Kidney (tissue), 14 donors: Measurements from ENCODE around the gene ATP5MC2. TPM values are rescaled to one million over a fixed set of nuclear protein-coding genes. Genes with fewer than 3 reads are reported as not detected.

Experiments used
- DNase-seq, 5 donors: peaks; one replicate each; pipeline ENCODE4 v3.0.0-alpha.2; 2013 to 2020
- FAIRE-seq: peaks from 2 replicates; lab custom pipeline; 2012; peaks lifted over from hg19 to GRCh38; lab: Jason Lieb, UNC
- H3K27ac ChIP-seq, 2 donors: one replicate each; pipeline ENCODE4 v1.7.0; 2013; ENCODE audit warnings: low read depth in 2 of 2, low read length in 2 of 2, inconsistent platforms in 1 of 2
- H3K27me3 ChIP-seq: one replicate; pipeline ENCODE4 v1.7.1; 2013; ENCODE audit warnings: low read length, inconsistent platforms; ENCODE audit not compliant: control insufficient read depth, insufficient read depth
- H3K36me3 ChIP-seq, 3 donors: one replicate each; pipeline versions ENCODE4 v1.7.0 to v1.7.1; 2013; ENCODE audit warnings: low read length in 3 of 3, control low read depth in 1 of 3, inconsistent platforms in 1 of 3; ENCODE audit not compliant: insufficient read depth in 3 of 3, control insufficient read depth in 2 of 3
- H3K4me1 ChIP-seq, 3 donors: one replicate each; pipeline versions ENCODE4 v1.7.0 to v1.7.1; 2013; ENCODE audit warnings: low read length in 3 of 3, inconsistent platforms in 1 of 3, low read depth in 1 of 3; ENCODE audit not compliant: control insufficient read depth in 2 of 3, insufficient read depth in 2 of 3
- H3K4me3 ChIP-seq, 3 donors: one replicate each; pipeline versions ENCODE4 v1.7.0 to v1.8.1; 2013; ENCODE audit warnings: low read length in 3 of 3, control low read depth in 1 of 3, inconsistent platforms in 1 of 3
- H3K9ac ChIP-seq, 3 donors: one replicate each; pipeline versions ENCODE4 v1.7.0 to v1.7.1; 2013; ENCODE audit warnings: low read length in 3 of 3, control low read depth in 1 of 3, inconsistent platforms in 1 of 3
- H3K9me3 ChIP-seq, 3 donors: one replicate each; pipeline versions ENCODE4 v1.7.0 to v1.7.1; 2013; ENCODE audit warnings: low read length in 3 of 3, control low read depth in 1 of 3, inconsistent platforms in 1 of 3; ENCODE audit not compliant: control insufficient read depth in 2 of 3, insufficient read depth in 1 of 3
- CTCF ChIP-seq: IDR thresholded peaks from 3 replicates; pipeline ENCODE4 v1.5.1; 2012; ENCODE audit warnings: mild to moderate bottlenecking, moderate library complexity, borderline replicate concordance; ENCODE audit not compliant: insufficient read depth; ENCODE audit errors: extremely low read depth
- intact Hi-C: fragments of 100-400 bp; cut with DNase I; formaldehyde crosslinking; loops from one replicate; pipeline ENCODE4 v1.11.1; 2022
- polyA plus RNA-seq: library from polyadenylated mRNA; stranded (reverse); fragments of 350-450 nt; fragmentation: Illumina TruSeq; extraction: RNeasy Lipid Tissue Mini Kit (QIAGEN cat#74804); gene quantifications from one replicate; pipeline ENCODE4 v1.2.3, GENCODE V29; 2014; ENCODE audit warnings: low read depth, low replicate concordance; ENCODE audit not compliant: insufficient read depth
- total RNA-seq: library from RNA; stranded (reverse); fragmentation: NEBNext Ultra II Directional; extraction: Animal tissue kit (Norgen Biotek cat#: 25700); gene quantifications from one replicate; pipeline ENCODE4 v1.2.1, GENCODE V29; 2021
- donor health status: control.
- donor health status: control.
- donor health status: control.
- donor health status: control.
- donor health status: control.
- donor health status: DM: yes; HTN: yes; CAD: no.
- donor health status: Normal renal cell carcinoma (clear cell type).

ATP5MC2 gene
- total and polyA plus RNA-seq, 2 donors from 2014 or later = 271 to 939 TPM

- H3K4me1 ChIP-seq = peaks cover 5 to 21% (median 17%) of the 10 kb centered on the region in 3 donors
- FAIRE-seq = no peak
- H3K9ac ChIP-seq = peak overlapping the region in 2 of 3 donors; percentile 56 to 78
- peak overlapping the region; percentile 78 to 88 (median 84) for H3K4me3 ChIP-seq
- H3K36me3 ChIP-seq = no peaks in the 10 kb centered on the region
- peak overlapping the region; percentile 18 to 65 for H3K27ac ChIP-seq
- intact Hi-C loops = no loop called here
- peak in 2 of 5 donors; percentile 51 to 82 for DNase-seq
- no peaks in the 10 kb centered on the region for H3K9me3 ChIP-seq
- no peak for TF ChIP-seq CTCF
- H3K27me3 ChIP-seq = no peaks in the 10 kb centered on the region
Measured at GRCh38 chr12:53623548-53624385, 52.1 kb downstream of the ATP5MC2 start.

DNA sequence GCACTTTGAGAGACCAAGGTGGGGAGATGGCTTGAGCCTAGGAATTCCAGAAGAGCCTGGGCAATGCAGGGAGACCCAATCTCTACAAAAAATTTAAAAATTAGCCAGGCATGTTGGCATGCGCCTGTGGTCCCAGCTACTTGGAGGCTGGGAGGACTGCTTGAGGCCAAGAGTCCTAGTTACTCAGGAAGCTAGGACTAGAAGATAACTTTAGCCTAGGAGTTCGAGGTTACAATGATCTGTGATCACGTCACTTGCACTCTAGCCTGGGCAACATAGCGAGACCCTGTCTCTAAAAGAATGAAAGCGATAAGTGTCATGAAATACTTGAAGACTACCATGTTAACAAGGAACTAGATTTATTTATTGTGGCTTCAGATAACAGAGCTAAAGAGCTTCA, 53.2 kb downstream of the ATP5MC2 start:
- intact Hi-C loops = no loop called here
- no peak overlapping the region for H3K27ac ChIP-seq
- no peak for FAIRE-seq

GRCh38 chr12:53618275-53618674, 57.6 kb downstream of the ATP5MC2 start:
- FAIRE-seq (no peak), DNase-seq (peak in 1 of 5 donors; percentile 10)
- H3K27me3 ChIP-seq = no peaks in the 10 kb centered on the region
- H3K9ac ChIP-seq = peak overlapping the region in 1 of 3 donors; percentile 48
- H3K36me3 ChIP-seq = no peaks in the 10 kb centered on the region
- peaks cover 0 to 8% (median 7%) of the 10 kb centered on the region in 3 donors for H3K4me1 ChIP-seq
- no peaks in the 10 kb centered on the region for H3K9me3 ChIP-seq
- peak overlapping the region in 2 of 3 donors; percentile 29 to 35 for H3K4me3 ChIP-seq
- TF ChIP-seq CTCF = no peak
- intact Hi-C loops = no loop called here
- peak overlapping the region in 1 of 2 donors; percentile 67 for H3K27ac ChIP-seq

More for the DNA sequence above, 53.2 kb downstream of the ATP5MC2 start:
- Histone ChIP-seq H3K27me3 (no peaks in the 10 kb centered on the region), H3K9me3 (no peaks in the 10 kb centered on the region), H3K36me3 (no peaks in the 10 kb centered on the region), H3K4me1 (peaks cover 5 to 21% (median 17%) of the 10 kb centered on the region in 3 donors), H3K4me3 (no peak overlapping the region), H3K9ac (no peak overlapping the region)
- no peak for DNase-seq
- TF ChIP-seq CTCF = no peak
